ENCODE results near the gene FSD2. TPM values are rescaled to one million over a fixed set of nuclear protein-coding genes. Genes with fewer than 3 reads are reported as not detected.
"Not testable (repeated sequence)": the region's sequence is repeated elsewhere in the genome, so short reads cannot be mapped to it uniquely, and the experiment has no call there.

The FSD2 gene
- total RNA-seq, 2 donors from 2014 or later = not detected

DNA sequence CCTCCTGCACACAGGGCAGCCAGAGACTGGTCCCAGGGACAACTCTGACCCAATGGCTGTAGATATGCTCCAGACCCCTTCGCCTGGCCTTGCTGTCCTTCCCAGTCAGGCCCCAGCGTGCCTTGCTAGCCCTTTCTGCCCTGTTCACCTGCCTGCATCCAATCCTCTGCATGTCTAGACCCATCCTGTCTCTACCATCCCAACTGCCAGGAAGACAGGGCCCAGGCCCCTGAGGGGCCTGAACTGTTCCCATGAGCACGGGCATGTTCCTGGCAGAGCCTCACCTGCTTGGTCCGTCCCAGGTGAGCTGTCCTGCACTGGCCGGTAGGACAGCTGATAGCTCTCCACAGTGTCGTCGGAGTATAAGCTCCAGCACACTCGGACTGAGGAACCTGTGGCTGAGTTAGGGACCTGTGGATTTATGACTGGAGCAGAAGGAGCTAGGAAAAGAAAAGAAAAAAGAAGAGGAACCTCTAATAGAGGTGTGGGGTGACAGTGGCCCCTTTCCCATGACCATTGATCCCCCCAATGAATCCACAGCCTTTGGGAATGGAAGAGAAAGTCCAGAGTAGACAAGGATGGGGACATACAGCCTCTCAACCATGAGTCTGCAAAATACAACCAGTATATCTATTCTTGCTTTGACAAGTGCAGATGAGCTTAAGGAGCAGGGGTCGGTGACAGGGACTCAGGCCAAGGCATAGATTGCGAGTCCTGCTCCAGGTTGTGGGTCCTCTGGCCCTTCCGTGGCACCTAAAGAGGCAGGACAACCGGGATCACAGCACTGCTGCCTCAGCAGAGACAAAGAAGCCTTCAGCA is 33.9 kb downstream of the FSD2 start:
- no peaks in the 10 kb centered on the region for H3K4me1 ChIP-seq (ENCODE audit: control insufficient read depth, insufficient read depth, low read length)
- DNase-seq = no peak
- H3K9ac ChIP-seq (ENCODE audit: extremely low read depth, low read length, poor library complexity, severe bottlenecking) = no peak overlapping the region
- 90 to 95% methylated on average over 5 to 12 of the region's 12 CpGs for WGBS, 2 experiments (ENCODE audit: insufficient coverage in 1 of 2, insufficient read length in 1 of 2)
- Mint-ChIP-seq H3K36me3 (ENCODE audit: low read depth) (no peaks in the 10 kb centered on the region), H3K27me3 (ENCODE audit: insufficient read depth) (peaks cover 2% of the 10 kb centered on the region), H3K4me1 (no peaks in the 10 kb centered on the region), H3K4me3 (no peak overlapping the region), H3K9me3 (no peaks in the 10 kb centered on the region), H3K27ac (no peak overlapping the region)
- no peak overlapping the region for H3K27ac ChIP-seq (ENCODE audit: low read depth, low read length)
- no peaks in the 10 kb centered on the region for H3K27me3 ChIP-seq (ENCODE audit: control insufficient read depth, insufficient read depth, low read length, poor library complexity, severe bottlenecking)
- no peaks in the 10 kb centered on the region for H3K9me3 ChIP-seq (ENCODE audit: control insufficient read depth, low read length)
- H3K4me3 ChIP-seq (ENCODE audit: low read length) = no peak overlapping the region
- TF ChIP-seq, protein P1, sequence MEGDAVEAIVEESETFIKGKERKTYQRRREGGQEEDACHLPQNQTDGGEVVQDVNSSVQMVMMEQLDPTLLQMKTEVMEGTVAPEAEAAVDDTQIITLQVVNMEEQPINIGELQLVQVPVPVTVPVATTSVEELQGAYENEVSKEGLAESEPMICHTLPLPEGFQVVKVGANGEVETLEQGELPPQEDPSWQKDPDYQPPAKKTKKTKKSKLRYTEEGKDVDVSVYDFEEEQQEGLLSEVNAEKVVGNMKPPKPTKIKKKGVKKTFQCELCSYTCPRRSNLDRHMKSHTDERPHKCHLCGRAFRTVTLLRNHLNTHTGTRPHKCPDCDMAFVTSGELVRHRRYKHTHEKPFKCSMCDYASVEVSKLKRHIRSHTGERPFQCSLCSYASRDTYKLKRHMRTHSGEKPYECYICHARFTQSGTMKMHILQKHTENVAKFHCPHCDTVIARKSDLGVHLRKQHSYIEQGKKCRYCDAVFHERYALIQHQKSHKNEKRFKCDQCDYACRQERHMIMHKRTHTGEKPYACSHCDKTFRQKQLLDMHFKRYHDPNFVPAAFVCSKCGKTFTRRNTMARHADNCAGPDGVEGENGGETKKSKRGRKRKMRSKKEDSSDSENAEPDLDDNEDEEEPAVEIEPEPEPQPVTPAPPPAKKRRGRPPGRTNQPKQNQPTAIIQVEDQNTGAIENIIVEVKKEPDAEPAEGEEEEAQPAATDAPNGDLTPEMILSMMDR (conservative IDR thresholded peaks at IDR 0.05) = no peak
- no peaks in the 10 kb centered on the region for H3K36me3 ChIP-seq (ENCODE audit: control insufficient read depth, insufficient read depth, low read length)

DNA sequence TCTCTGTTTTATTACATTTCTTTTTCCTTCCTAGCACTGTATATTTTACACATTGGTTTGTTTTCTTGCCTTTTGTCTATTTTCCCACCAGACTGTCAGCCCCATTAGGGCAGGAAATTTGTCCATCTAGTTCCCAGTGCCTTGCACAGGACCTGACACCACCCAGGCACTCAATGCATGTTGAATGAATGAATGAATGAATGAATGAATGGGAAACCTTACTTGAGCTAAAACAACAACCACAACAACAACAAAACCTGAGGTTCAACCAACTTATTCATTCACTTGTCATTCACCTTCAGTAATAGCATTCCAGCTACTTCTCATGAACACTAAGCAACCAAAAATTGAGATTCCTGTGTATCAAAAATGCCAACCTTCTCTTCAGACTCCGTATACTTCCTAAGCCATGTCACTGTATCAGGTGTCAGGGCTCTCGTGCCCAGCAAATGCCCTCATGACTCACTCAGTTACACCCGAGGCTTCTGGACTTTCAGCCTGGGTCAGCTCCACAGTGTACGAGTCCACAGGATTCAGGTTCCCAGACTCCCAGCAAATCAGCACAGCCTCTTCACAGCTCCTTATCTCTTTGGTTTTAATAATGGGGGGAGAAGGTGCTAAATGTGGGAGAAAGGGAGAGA is 37.3 kb downstream of the FSD2 start:
- no peak overlapping the region for H3K4me3 ChIP-seq (ENCODE audit: low read length)
- H3K27me3 ChIP-seq (ENCODE audit: control insufficient read depth, insufficient read depth, low read length, poor library complexity, severe bottlenecking) = no peaks in the 10 kb centered on the region
- H3K36me3 ChIP-seq (ENCODE audit: control insufficient read depth, insufficient read depth, low read length) = no peaks in the 10 kb centered on the region
- H3K36me3 Mint-ChIP-seq (ENCODE audit: low read depth) = peaks cover 3% of the 10 kb centered on the region
- no peaks in the 10 kb centered on the region for H3K9me3 Mint-ChIP-seq
- no peaks in the 10 kb centered on the region for H3K9me3 ChIP-seq (ENCODE audit: control insufficient read depth, low read length)
- no peaks in the 10 kb centered on the region for H3K4me1 Mint-ChIP-seq
- H3K4me3 Mint-ChIP-seq = no peak overlapping the region
- no peak overlapping the region for H3K27ac ChIP-seq (ENCODE audit: low read depth, low read length)
- no peak overlapping the region for H3K27ac Mint-ChIP-seq
- H3K4me1 ChIP-seq (ENCODE audit: control insufficient read depth, insufficient read depth, low read length) = no peaks in the 10 kb centered on the region
- TF ChIP-seq, protein P1 (conservative IDR thresholded peaks at IDR 0.05) = no peak
- no peak overlapping the region for H3K9ac ChIP-seq (ENCODE audit: extremely low read depth, low read length, poor library complexity, severe bottlenecking)
- H3K27me3 Mint-ChIP-seq (ENCODE audit: insufficient read depth) = no peaks in the 10 kb centered on the region
- DNase-seq = no peak
- 89 to 92% methylated on average over 3 to 4 of the region's 4 CpGs for WGBS, 2 experiments (ENCODE audit: insufficient coverage in 1 of 2, insufficient read length in 1 of 2)

DNA sequence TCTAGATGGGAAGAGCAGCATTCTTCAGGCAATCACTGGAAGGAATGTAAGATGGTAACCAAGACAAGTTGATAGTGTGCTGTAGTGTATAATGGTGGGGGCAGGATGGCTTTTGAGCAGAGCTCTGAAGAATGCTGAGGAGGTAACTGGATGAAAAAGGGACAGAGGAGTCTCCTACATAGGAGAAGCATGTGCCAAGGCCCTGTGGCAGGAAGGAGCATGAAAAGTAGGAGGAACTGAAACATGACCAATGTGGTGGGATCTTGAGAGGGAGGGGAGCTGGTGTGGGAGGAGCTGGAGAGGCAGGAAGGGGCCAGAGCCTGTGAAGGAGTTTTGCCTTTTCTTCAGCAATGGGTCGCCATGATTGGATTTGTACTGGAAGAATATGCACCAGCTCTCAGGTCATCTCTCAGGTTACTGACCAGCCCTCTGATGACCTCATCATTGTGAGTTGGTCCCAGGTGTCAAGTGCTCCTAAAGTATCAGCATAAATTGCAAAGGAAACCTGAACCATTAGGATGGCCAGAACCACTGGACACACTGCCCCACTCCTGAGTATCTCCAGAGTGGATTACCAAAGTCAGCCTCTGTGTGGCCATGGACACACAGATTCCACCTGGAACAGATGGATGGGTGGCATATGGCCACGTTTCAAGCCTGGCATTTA is 38.6 kb downstream of the FSD2 start:
- no peaks in the 10 kb centered on the region for H3K27me3 Mint-ChIP-seq (ENCODE audit: insufficient read depth)
- H3K27ac Mint-ChIP-seq = no peak overlapping the region
- H3K4me1 Mint-ChIP-seq = no peaks in the 10 kb centered on the region
- no peak overlapping the region for H3K4me3 Mint-ChIP-seq
- no peaks in the 10 kb centered on the region for H3K27me3 ChIP-seq (ENCODE audit: control insufficient read depth, insufficient read depth, low read length, poor library complexity, severe bottlenecking)
- H3K27ac ChIP-seq (ENCODE audit: low read depth, low read length) = no peak overlapping the region
- TF ChIP-seq, protein P1 (conservative IDR thresholded peaks at IDR 0.05) = no peak
- no peaks in the 10 kb centered on the region for H3K4me1 ChIP-seq (ENCODE audit: control insufficient read depth, insufficient read depth, low read length)
- no peaks in the 10 kb centered on the region for H3K9me3 ChIP-seq (ENCODE audit: control insufficient read depth, low read length)
- H3K36me3 Mint-ChIP-seq (ENCODE audit: low read depth) = peaks cover 3% of the 10 kb centered on the region
- no peaks in the 10 kb centered on the region for H3K36me3 ChIP-seq (ENCODE audit: control insufficient read depth, insufficient read depth, low read length)
- no peaks in the 10 kb centered on the region for H3K9me3 Mint-ChIP-seq
- H3K4me3 ChIP-seq (ENCODE audit: low read length) = no peak overlapping the region
- 83 to 100% methylated on average over 1 to 2 of the region's 2 CpGs for WGBS, 2 experiments (ENCODE audit: insufficient coverage in 1 of 2, insufficient read length in 1 of 2)
- no peak for DNase-seq
- H3K9ac ChIP-seq (ENCODE audit: extremely low read depth, low read length, poor library complexity, severe bottlenecking) = no peak overlapping the region

DNA sequence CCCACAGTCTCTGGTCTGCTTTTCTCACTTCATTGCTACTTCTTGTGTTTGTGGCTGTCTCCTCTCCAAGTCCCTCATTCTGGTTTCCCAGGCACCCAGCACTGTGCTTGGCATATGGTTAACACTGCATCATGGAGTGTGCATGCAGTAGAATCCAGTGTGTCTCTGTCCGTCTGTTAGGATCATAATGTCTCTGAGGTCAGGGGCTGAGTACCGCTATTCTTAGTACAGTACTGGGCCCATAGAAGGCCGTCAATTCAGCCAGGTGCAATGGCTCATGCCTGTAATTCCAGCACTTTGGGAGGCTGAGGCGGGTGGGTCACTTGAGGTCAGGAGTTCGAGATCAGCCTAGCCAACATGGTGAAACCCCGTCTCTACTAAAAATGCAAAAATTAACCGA is 39.7 kb downstream of the FSD2 start:
- not testable (repeated sequence) for H3K9me3 Mint-ChIP-seq; H3K4me3 ChIP-seq (ENCODE audit: low read length); H3K27me3 ChIP-seq (ENCODE audit: control insufficient read depth, insufficient read depth, low read length, poor library complexity, severe bottlenecking); H3K4me3 Mint-ChIP-seq; H3K36me3 Mint-ChIP-seq (ENCODE audit: low read depth); H3K4me1 ChIP-seq (ENCODE audit: control insufficient read depth, insufficient read depth, low read length); DNase-seq; H3K4me1 Mint-ChIP-seq; H3K27ac ChIP-seq (ENCODE audit: low read depth, low read length); H3K9me3 ChIP-seq (ENCODE audit: control insufficient read depth, low read length); H3K27me3 Mint-ChIP-seq (ENCODE audit: insufficient read depth); H3K9ac ChIP-seq (ENCODE audit: extremely low read depth, low read length, poor library complexity, severe bottlenecking); H3K36me3 ChIP-seq (ENCODE audit: control insufficient read depth, insufficient read depth, low read length); H3K27ac Mint-ChIP-seq
- 89 to 97% methylated on average over 5 to 7 of the region's 7 CpGs for WGBS, 2 experiments (ENCODE audit: insufficient coverage in 1 of 2, insufficient read length in 1 of 2)

All from endodermal cell (in vitro differentiated cells).